Upper lobe of left lung (tissue), 6 donors: ENCODE data around the gene CLEC16A. TPM values are rescaled to one million over a fixed set of nuclear protein-coding genes. Genes with fewer than 3 reads are reported as not detected.

Experiments
- ATAC-seq, 2 donors: fragments of 200-7000 bp; cut with Tn5 transposase; one replicate each; pipeline ENCODE4 v1.9.1; 2022; ENCODE audit warnings: mild to moderate bottlenecking in 2 of 2, moderate library complexity in 2 of 2; ENCODE audit not compliant: low FRiP score in 2 of 2
- DNase-seq, 2 donors: peaks; one replicate each; pipeline ENCODE4 v3.0.0-alpha.2; 2019 to 2020
- H3K27ac ChIP-seq, 4 donors: fragments of 200-600 bp; sonication (generic); one replicate each; pipeline ENCODE4 v1.5.1; 2016 to 2019
- H3K27me3 ChIP-seq, 4 donors: fragments of 200-600 bp; sonication (generic); one replicate each; pipeline ENCODE4 v1.5.1; 2017 to 2019
- H3K36me3 ChIP-seq, 4 donors: fragments of 200-600 bp; sonication (generic); one replicate each; pipeline ENCODE4 v1.5.1; 2016 to 2019
- H3K4me1 ChIP-seq, 4 donors: fragments of 200-600 bp; sonication (generic); one replicate each; pipeline ENCODE4 v1.5.1; 2018 to 2019
- H3K4me3 ChIP-seq, 4 donors: fragments of 200-600 bp; sonication (generic); one replicate each; pipeline ENCODE4 v1.5.1; 2017 to 2019; ENCODE audit warnings: mild to moderate bottlenecking in 2 of 4, moderate library complexity in 1 of 4
- H3K9me3 ChIP-seq, 4 donors: fragments of 200-600 bp; sonication (generic); one replicate each; pipeline ENCODE4 v1.5.1; 2018 to 2019
- CTCF ChIP-seq, 6 experiments: fragments of 450-650 bp in 4 of 6; fragments of 200-600 bp in 2 of 6; sonication (generic) in 2 of 6; IDR thresholded peaks; one replicate each; pipeline ENCODE4 v1.5.1; 2016 to 2019; ENCODE audit warnings: antibody characterized with exemption in 6 of 6
- EP300 ChIP-seq, 4 donors: sonication (generic); formaldehyde crosslinking; IDR thresholded peaks; one replicate each; pipeline ENCODE4 v1.5.1; 2017; ENCODE audit warnings: antibody characterized with exemption in 4 of 4, control low read depth in 2 of 4
- POLR2A ChIP-seq, 4 donors: fragments of 450-650 bp; IDR thresholded peaks; one replicate each; pipeline ENCODE4 v1.5.1; 2016 to 2017; ENCODE audit warnings: antibody characterized with exemption in 4 of 4, mild to moderate bottlenecking in 2 of 4
- POLR2AphosphoS5 ChIP-seq, 2 donors: sonication (generic); formaldehyde crosslinking; IDR thresholded peaks; one replicate each; pipeline ENCODE4 v1.5.1; 2017; ENCODE audit warnings: antibody characterized with exemption in 2 of 2
- WGBS, 2 donors: methylation state at CpG; one replicate each; pipeline ENCODE4 v1.1.5; 2017 to 2018; 5-methylcytosine and 5-hydroxymethylcytosine counted together
- total RNA-seq, 6 donors: library from RNA; depleted of rRNA in 4 of 6; stranded (reverse); fragments of >200 nt in 4 of 6; gene quantifications; one replicate each; pipeline versions ENCODE4 v1.1.0 to v1.2.1, GENCODE V29; 2016 to 2021
- donor health status: DM: no; HTN: no; CAD: no; lungs with moderate emphysema.
- donor health status: DM: no; HTN: yes; CAD: no; lungs with severe emphysema.

CLEC16A gene
- total RNA-seq, 6 donors from 2014 or later, result 33.3 to 85.9 (median 46.4) TPM

- Histone ChIP-seq H3K36me3 (peaks cover 0 to 18% (median 2%) of the 10 kb centered on the region in 4 donors), H3K9me3 (no peaks in the 10 kb centered on the region), H3K27ac (peak overlapping the region in 1 of 4 donors; percentile 49), H3K4me3 (no peak overlapping the region), H3K27me3 (no peaks in the 10 kb centered on the region), H3K4me1 (peaks cover 7 to 18% (median 11%) of the 10 kb centered on the region in 4 donors)
- no peak for ATAC-seq
- WGBS, 2 donors, result 87 to 92% methylated on average over 9 to 13 of the region's 13 CpGs
- TF ChIP-seq EP300 (IDR thresholded peaks at IDR 0.05) (no peak), CTCF (IDR thresholded peaks at IDR 0.05) (no peak), POLR2AphosphoS5 (IDR thresholded peaks at IDR 0.05) (no peak), POLR2A (IDR thresholded peaks at IDR 0.05) (no peak)
- DNase-seq, result no peak
Observed at GRCh38 chr16:11076259-11077018, 132.1 kb downstream of the CLEC16A start.

- Histone ChIP-seq H3K9me3 (no peaks in the 10 kb centered on the region), H3K4me1 (peaks cover 7 to 18% (median 11%) of the 10 kb centered on the region in 4 donors), H3K4me3 (no peak overlapping the region), H3K27ac (peak overlapping the region in 3 of 4 donors; percentile 1 to 60 (median 45)), H3K27me3 (no peaks in the 10 kb centered on the region), H3K36me3 (peaks cover 0 to 29% (median 2%) of the 10 kb centered on the region in 4 donors)
- peak in 1 of 2 donors; percentile 69 for ATAC-seq
- no peak for DNase-seq
- TF ChIP-seq POLR2AphosphoS5 (IDR thresholded peaks at IDR 0.05) (no peak), CTCF (IDR thresholded peaks at IDR 0.05) (no peak), EP300 (IDR thresholded peaks at IDR 0.05) (no peak), POLR2A (IDR thresholded peaks at IDR 0.05) (no peak)
- 87 to 88% methylated on average over 5 of the region's 5 CpGs for WGBS, 2 donors
Observed at GRCh38 chr16:11078812-11079459, 134.6 kb downstream of the CLEC16A start.

GRCh38 chr16:11079652-11080187 is 135.4 kb downstream of the CLEC16A start:
- Histone ChIP-seq H3K27me3 (no peaks in the 10 kb centered on the region), H3K9me3 (no peaks in the 10 kb centered on the region), H3K4me1 (peaks cover 7 to 18% (median 11%) of the 10 kb centered on the region in 4 donors), H3K27ac (peak overlapping the region in 2 of 4 donors; percentile 27 to 30), H3K4me3 (no peak overlapping the region), H3K36me3 (peaks cover 0 to 31% (median 2%) of the 10 kb centered on the region in 4 donors)
- TF ChIP-seq POLR2AphosphoS5 (IDR thresholded peaks at IDR 0.05) (peak in 1 of 2 donors; percentile 46), POLR2A (IDR thresholded peaks at IDR 0.05) (no peak), EP300 (IDR thresholded peaks at IDR 0.05) (no peak), CTCF (IDR thresholded peaks at IDR 0.05) (no peak)
- no peak for DNase-seq
- WGBS, 2 donors, result 60 to 61% methylated on average over 6 of the region's 6 CpGs
- no peak for ATAC-seq

GRCh38 chr16:11080327-11080967 is 136.1 kb downstream of the CLEC16A start:
- ATAC-seq, result no peak
- no peak overlapping the region for H3K4me3 ChIP-seq
- no peak for TF ChIP-seq CTCF (IDR thresholded peaks at IDR 0.05)
- TF ChIP-seq EP300 (IDR thresholded peaks at IDR 0.05), result no peak
- no peak for TF ChIP-seq POLR2A (IDR thresholded peaks at IDR 0.05)
- 83 to 95% methylated on average over 10 of the region's 10 CpGs for WGBS, 2 donors
- peaks cover 11 to 18% (median 12%) of the 10 kb centered on the region in 4 donors for H3K4me1 ChIP-seq
- H3K27ac ChIP-seq, result peak overlapping the region in 2 of 4 donors; percentile 27 to 30
- no peaks in the 10 kb centered on the region for H3K9me3 ChIP-seq
- no peak for DNase-seq
- H3K27me3 ChIP-seq, result no peaks in the 10 kb centered on the region
- peaks cover 0 to 34% (median 2%) of the 10 kb centered on the region in 4 donors for H3K36me3 ChIP-seq
